ENCODE measurements around the gene WDTC1. TPM values are rescaled to one million over a fixed set of nuclear protein-coding genes. Genes with fewer than 3 reads are reported as not detected.

Gene WDTC1
- total and polyA plus RNA-seq, 4 donors = 4.6 to 25.0 (median 19.6) TPM

DNA sequence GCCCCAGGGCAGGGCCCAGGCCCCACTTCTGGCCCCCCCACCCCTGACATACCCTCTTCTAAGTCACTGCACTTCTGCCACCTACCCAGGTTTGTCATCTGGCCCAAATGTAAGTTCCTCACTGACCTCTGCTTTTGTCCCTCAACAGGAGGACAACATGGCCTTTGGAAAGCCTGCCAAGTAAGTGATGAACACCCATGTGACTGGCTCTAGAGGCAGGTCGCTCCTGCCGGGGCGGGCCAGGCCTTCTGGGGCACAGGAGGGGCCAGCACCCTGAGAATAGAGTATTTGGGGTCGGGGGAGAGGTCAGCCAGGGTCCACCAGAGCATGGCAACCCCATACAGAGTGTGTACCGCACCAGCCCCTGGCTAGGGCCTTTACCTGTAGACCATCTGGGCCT is 97.5 kb downstream of the WDTC1 start:
- Histone ChIP-seq H3K4me1 (ENCODE audit: control insufficient read depth in 4 of 4, insufficient read depth in 4 of 4, low read length in 3 of 4) (peaks cover 0 to 2% (median 0%) of the 10 kb centered on the region in 4 donors), H3K9ac (ENCODE audit: low read depth in 1 of 2, low read length in 2 of 2) (no peak overlapping the region), H3K27me3 (ENCODE audit: control insufficient read depth in 4 of 4, insufficient read depth in 4 of 4, low read length in 3 of 4) (no peaks in the 10 kb centered on the region), H3K36me3 (ENCODE audit: control insufficient read depth in 4 of 4, insufficient read depth in 3 of 4, low read depth in 1 of 4, low read length in 3 of 4) (peaks cover 14 to 49% (median 22%) of the 10 kb centered on the region in 4 donors), H3K4me3 (ENCODE audit: low read depth in 1 of 3, low read length in 3 of 3) (no peak overlapping the region), H3K9me3 (ENCODE audit: control insufficient read depth in 4 of 4, low read length in 3 of 4) (no peaks in the 10 kb centered on the region), H3K27ac (ENCODE audit: low read depth in 1 of 2, low read length in 2 of 2) (no peak overlapping the region)
- TF ChIP-seq, protein P1, sequence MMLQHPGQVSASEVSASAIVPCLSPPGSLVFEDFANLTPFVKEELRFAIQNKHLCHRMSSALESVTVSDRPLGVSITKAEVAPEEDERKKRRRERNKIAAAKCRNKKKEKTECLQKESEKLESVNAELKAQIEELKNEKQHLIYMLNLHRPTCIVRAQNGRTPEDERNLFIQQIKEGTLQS (IDR thresholded peaks at IDR 0.05) = no peak
- TF ChIP-seq RAD21 (IDR thresholded peaks at IDR 0.05) (no peak), SP1 (IDR thresholded peaks at IDR 0.05) (no peak)
- TF ChIP-seq, protein P2, sequence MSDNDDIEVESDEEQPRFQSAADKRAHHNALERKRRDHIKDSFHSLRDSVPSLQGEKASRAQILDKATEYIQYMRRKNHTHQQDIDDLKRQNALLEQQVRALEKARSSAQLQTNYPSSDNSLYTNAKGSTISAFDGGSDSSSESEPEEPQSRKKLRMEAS (IDR thresholded peaks at IDR 0.05) = no peak
- no peak for DNase-seq (ENCODE audit: low spot score)
- 89% methylated on average over 5 of the region's 5 CpGs for WGBS

DNA sequence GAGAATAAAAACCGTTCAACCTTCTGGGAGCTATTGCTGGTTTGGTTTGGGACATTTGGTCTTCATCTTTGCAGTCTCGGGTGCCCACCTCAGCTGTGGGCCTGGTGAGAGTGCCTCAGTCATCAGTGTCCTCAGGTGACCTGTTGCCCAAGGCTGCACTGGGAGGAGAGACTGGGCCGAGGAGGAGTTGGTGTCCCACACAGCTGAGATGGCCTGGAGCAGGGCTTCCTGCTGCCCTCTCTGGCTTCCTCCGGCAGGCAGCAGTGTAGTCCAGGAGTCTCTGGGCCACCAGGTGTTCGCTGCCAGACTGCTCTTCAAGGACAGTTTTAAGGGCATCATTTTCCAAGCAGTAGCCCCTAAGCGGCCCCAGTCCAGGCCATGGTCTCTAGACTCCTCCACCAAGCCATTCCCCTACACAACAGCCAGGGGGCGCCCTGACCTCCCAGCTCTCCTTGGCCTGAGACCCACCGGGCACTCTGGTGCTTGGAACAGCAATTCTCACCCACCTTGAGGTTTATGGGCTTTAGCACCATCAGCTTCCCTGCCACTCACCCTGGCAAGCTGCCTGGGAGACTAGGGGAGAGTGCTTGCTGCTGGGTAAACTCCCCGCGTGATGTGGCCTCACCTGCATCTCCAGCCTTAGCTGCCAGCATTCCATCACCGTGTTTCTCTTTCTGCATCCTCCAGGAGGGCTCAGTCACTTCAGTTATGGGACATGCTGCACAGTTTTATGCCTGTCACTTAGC is 98.3 kb downstream of the WDTC1 start:
- Histone ChIP-seq H3K9ac (ENCODE audit: low read depth in 1 of 2, low read length in 2 of 2) (no peak overlapping the region), H3K9me3 (ENCODE audit: control insufficient read depth in 4 of 4, low read length in 3 of 4) (no peaks in the 10 kb centered on the region)
- DNase-seq (ENCODE audit: low spot score) = no peak

DNA sequence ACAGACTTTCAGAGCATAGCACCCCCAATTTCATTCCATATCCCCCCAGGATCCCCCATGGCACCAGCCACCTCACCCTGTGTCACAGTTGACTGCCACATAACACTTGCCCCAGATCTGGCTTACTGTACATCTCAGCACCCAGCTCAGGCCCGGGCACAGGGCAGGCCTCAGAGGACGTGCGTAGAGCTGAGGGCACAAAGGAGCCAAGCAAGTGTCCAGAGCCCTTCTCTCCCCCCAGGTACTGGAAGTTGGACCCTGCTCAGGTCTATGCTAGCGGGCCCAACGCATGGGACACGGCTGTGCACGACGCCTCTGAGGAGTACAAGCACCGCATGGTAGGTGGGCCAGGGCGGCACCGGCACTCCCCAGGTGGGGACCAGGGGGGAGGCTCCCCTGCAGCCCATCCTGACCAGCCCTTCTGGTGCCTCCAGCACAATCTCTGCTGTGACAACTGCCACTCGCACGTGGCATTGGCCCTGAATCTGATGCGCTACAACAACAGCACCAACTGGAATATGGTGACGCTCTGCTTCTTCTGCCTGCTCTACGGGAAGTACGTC is 99.4 kb downstream of the WDTC1 start:
- WGBS = 96% methylated on average over 17 of the region's 17 CpGs
- Histone ChIP-seq H3K36me3 (ENCODE audit: control insufficient read depth in 4 of 4, insufficient read depth in 3 of 4, low read depth in 1 of 4, low read length in 3 of 4) (peaks cover 14 to 49% (median 22%) of the 10 kb centered on the region in 4 donors), H3K4me1 (ENCODE audit: control insufficient read depth in 4 of 4, insufficient read depth in 4 of 4, low read length in 3 of 4) (no peaks in the 10 kb centered on the region), H3K27me3 (ENCODE audit: control insufficient read depth in 4 of 4, insufficient read depth in 4 of 4, low read length in 3 of 4) (no peaks in the 10 kb centered on the region), H3K4me3 (ENCODE audit: low read depth in 1 of 3, low read length in 3 of 3) (no peak overlapping the region), H3K27ac (ENCODE audit: low read depth in 1 of 2, low read length in 2 of 2) (no peak overlapping the region), H3K9me3 (ENCODE audit: control insufficient read depth in 4 of 4, low read length in 3 of 4) (no peaks in the 10 kb centered on the region), H3K9ac (ENCODE audit: low read depth in 1 of 2, low read length in 2 of 2) (no peak overlapping the region)
- DNase-seq (ENCODE audit: low spot score) = no peak
- TF ChIP-seq HNF4A (conservative IDR thresholded peaks at IDR 0.05) (no peak), TAF1 (conservative IDR thresholded peaks at IDR 0.05) (no peak), YY1 (IDR thresholded peaks at IDR 0.05) (no peak), NR2F2 (IDR thresholded peaks at IDR 0.05) (no peak), FOXA2 (IDR thresholded peaks at IDR 0.05) (no peak), HNF4G (IDR thresholded peaks at IDR 0.05) (no peak), JUND (IDR thresholded peaks at IDR 0.05) (no peak), SP1 (IDR thresholded peaks at IDR 0.05) (no peak), RXRA (IDR thresholded peaks at IDR 0.05) (no peak), GABPA (IDR thresholded peaks at IDR 0.05 in 1 of 2, conservative IDR thresholded peaks at IDR 0.05 in 1 of 2) (no peak), RAD21 (IDR thresholded peaks at IDR 0.05) (no peak), FOXA1 (IDR thresholded peaks at IDR 0.05) (no peak)
- TF ChIP-seq, protein P3, sequence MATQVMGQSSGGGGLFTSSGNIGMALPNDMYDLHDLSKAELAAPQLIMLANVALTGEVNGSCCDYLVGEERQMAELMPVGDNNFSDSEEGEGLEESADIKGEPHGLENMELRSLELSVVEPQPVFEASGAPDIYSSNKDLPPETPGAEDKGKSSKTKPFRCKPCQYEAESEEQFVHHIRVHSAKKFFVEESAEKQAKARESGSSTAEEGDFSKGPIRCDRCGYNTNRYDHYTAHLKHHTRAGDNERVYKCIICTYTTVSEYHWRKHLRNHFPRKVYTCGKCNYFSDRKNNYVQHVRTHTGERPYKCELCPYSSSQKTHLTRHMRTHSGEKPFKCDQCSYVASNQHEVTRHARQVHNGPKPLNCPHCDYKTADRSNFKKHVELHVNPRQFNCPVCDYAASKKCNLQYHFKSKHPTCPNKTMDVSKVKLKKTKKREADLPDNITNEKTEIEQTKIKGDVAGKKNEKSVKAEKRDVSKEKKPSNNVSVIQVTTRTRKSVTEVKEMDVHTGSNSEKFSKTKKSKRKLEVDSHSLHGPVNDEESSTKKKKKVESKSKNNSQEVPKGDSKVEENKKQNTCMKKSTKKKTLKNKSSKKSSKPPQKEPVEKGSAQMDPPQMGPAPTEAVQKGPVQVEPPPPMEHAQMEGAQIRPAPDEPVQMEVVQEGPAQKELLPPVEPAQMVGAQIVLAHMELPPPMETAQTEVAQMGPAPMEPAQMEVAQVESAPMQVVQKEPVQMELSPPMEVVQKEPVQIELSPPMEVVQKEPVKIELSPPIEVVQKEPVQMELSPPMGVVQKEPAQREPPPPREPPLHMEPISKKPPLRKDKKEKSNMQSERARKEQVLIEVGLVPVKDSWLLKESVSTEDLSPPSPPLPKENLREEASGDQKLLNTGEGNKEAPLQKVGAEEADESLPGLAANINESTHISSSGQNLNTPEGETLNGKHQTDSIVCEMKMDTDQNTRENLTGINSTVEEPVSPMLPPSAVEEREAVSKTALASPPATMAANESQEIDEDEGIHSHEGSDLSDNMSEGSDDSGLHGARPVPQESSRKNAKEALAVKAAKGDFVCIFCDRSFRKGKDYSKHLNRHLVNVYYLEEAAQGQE (IDR thresholded peaks at IDR 0.05) = no peak
- TF ChIP-seq, protein P4, sequence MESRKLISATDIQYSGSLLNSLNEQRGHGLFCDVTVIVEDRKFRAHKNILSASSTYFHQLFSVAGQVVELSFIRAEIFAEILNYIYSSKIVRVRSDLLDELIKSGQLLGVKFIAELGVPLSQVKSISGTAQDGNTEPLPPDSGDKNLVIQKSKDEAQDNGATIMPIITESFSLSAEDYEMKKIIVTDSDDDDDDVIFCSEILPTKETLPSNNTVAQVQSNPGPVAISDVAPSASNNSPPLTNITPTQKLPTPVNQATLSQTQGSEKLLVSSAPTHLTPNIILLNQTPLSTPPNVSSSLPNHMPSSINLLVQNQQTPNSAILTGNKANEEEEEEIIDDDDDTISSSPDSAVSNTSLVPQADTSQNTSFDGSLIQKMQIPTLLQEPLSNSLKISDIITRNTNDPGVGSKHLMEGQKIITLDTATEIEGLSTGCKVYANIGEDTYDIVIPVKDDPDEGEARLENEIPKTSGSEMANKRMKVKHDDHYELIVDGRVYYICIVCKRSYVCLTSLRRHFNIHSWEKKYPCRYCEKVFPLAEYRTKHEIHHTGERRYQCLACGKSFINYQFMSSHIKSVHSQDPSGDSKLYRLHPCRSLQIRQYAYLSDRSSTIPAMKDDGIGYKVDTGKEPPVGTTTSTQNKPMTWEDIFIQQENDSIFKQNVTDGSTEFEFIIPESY (IDR thresholded peaks at IDR 0.05) = no peak
- TF ChIP-seq, protein P1 (IDR thresholded peaks at IDR 0.05) = no peak

More for the DNA sequence above, 98.3 kb downstream of the WDTC1 start:
- no peak overlapping the region for H3K27ac ChIP-seq (ENCODE audit: low read depth in 1 of 2, low read length in 2 of 2)
- H3K4me1 ChIP-seq (ENCODE audit: control insufficient read depth in 4 of 4, insufficient read depth in 4 of 4, low read length in 3 of 4) = peaks cover 0 to 2% (median 0%) of the 10 kb centered on the region in 4 donors
- no peak overlapping the region for H3K4me3 ChIP-seq (ENCODE audit: low read depth in 1 of 3, low read length in 3 of 3)
- TF ChIP-seq HNF4G (IDR thresholded peaks at IDR 0.05) (no peak), RAD21 (IDR thresholded peaks at IDR 0.05) (peak in 1 of 2 donors; percentile 72), SP1 (IDR thresholded peaks at IDR 0.05) (no peak)
- TF ChIP-seq, protein P5, sequence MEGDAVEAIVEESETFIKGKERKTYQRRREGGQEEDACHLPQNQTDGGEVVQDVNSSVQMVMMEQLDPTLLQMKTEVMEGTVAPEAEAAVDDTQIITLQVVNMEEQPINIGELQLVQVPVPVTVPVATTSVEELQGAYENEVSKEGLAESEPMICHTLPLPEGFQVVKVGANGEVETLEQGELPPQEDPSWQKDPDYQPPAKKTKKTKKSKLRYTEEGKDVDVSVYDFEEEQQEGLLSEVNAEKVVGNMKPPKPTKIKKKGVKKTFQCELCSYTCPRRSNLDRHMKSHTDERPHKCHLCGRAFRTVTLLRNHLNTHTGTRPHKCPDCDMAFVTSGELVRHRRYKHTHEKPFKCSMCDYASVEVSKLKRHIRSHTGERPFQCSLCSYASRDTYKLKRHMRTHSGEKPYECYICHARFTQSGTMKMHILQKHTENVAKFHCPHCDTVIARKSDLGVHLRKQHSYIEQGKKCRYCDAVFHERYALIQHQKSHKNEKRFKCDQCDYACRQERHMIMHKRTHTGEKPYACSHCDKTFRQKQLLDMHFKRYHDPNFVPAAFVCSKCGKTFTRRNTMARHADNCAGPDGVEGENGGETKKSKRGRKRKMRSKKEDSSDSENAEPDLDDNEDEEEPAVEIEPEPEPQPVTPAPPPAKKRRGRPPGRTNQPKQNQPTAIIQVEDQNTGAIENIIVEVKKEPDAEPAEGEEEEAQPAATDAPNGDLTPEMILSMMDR (IDR thresholded peaks at IDR 0.05; ENCODE audit: low read depth, low read length, missing input control) = peak; percentile 67
- 75% methylated on average over 11 of the region's 11 CpGs for WGBS
- H3K36me3 ChIP-seq (ENCODE audit: control insufficient read depth in 4 of 4, insufficient read depth in 3 of 4, low read depth in 1 of 4, low read length in 3 of 4) = peaks cover 14 to 49% (median 22%) of the 10 kb centered on the region in 4 donors
- H3K27me3 ChIP-seq (ENCODE audit: control insufficient read depth in 4 of 4, insufficient read depth in 4 of 4, low read length in 3 of 4) = no peaks in the 10 kb centered on the region
